Measurements from ENCODE around the gene HDGFL3.
A peak's percentile ranks its signal among the peaks of the same experiment; 100 is the strongest.

Gene HDGFL3

DNA sequence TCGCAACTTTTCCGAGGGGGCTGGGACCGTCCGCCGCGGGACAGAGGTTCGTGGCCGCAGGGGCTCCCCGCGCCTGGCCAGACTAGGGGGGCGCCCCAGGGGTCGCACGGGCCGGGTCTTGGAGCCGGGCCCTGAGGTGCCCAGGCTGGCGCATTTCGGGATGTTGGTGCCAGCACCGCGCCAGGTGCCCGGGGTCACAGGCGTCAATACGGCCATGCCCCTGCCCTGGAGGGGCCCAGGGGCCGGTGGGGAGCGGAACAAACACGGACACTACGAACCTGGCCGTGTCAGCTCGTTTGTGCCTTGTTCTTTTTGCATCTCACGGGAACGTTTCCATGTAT is 99.8 kb downstream of the HDGFL3 start:
- H3K4me3 ChIP-seq (ENCODE audit: low read depth, low read length) = peak overlapping the region; percentile 44
- no peaks in the 10 kb centered on the region for H3K27me3 ChIP-seq (ENCODE audit: insufficient read depth, low read depth, severe bottlenecking)
- TF ChIP-seq, protein P1, sequence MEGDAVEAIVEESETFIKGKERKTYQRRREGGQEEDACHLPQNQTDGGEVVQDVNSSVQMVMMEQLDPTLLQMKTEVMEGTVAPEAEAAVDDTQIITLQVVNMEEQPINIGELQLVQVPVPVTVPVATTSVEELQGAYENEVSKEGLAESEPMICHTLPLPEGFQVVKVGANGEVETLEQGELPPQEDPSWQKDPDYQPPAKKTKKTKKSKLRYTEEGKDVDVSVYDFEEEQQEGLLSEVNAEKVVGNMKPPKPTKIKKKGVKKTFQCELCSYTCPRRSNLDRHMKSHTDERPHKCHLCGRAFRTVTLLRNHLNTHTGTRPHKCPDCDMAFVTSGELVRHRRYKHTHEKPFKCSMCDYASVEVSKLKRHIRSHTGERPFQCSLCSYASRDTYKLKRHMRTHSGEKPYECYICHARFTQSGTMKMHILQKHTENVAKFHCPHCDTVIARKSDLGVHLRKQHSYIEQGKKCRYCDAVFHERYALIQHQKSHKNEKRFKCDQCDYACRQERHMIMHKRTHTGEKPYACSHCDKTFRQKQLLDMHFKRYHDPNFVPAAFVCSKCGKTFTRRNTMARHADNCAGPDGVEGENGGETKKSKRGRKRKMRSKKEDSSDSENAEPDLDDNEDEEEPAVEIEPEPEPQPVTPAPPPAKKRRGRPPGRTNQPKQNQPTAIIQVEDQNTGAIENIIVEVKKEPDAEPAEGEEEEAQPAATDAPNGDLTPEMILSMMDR (IDR thresholded peaks at IDR 0.05; ENCODE audit: low read depth, low read length) = no peak

DNA sequence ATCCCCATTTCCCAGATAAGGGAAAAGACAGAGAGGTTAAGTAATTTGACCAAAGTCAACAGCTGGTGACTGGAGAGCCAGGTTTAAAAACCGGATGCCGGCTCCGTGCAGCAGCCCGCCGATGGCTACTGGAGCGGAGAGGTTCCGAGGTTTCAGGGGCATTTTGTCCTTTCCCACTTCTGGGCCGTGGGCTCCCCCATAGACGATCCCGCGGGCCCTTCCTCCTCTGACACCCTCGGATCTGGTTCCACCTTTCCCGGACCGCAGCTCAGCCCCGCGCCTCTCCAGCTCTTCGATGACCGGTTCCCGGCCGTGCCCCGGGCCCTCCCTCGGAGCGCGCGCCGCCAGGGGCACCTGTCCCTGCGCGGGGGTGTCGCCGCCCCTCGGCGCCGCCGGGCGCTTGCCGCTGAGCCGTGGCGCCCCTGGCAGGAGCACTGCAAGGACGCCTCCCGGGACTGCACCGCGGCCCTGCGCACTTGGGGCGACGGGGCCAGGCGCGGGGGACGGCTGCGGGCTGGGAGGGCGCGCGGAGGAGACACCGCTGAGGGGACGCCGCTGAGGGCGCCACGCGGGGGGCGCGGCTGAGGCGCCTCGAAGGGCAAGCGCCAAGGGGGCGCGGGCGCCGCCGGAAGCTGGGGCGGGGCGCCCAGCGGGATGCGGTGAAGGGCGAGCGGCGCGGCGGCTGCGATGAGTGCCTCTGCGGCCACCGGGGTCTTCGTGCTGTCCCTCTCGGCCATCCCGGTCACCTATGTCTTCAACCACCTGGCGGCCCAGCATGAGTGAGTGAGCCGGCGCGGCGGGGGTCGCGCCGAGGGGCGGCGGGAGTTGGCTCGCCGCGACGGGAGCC is 100.4 kb downstream of the HDGFL3 start, which contains the start of gene TM6SF1:
Gene TM6SF1 (plus strand): TSS at position 652 of the 847 bp plus-strand sequence. CDS start 36 bp downstream, at position 688.
- Histone ChIP-seq H3K36me3 (no peaks in the 10 kb centered on the region), H3K4me3 (ENCODE audit: low read depth, low read length) (peak within 1 kb of the TSS; percentile 44), H3K27ac (peak within 1 kb of the TSS; percentile 10; the same call in 1 of the 2 replicates), H3K9me3 (ENCODE audit: severe bottlenecking) (no peaks in the 10 kb centered on the region), H3K27me3 (ENCODE audit: insufficient read depth, low read depth, severe bottlenecking) (no peaks in the 10 kb centered on the region)
- peak; percentile 44 for DNase-seq
- TF ChIP-seq, protein P1 (IDR thresholded peaks at IDR 0.05; ENCODE audit: low read depth, low read length) = no peak

More for the DNA sequence above, 99.8 kb downstream of the HDGFL3 start:
- Histone ChIP-seq H3K36me3 (no peaks in the 10 kb centered on the region), H3K27ac (no peak overlapping the region; the same call in 1 of the 2 replicates), H3K9me3 (ENCODE audit: severe bottlenecking) (no peaks in the 10 kb centered on the region)
- DNase-seq = no peak

DNA sequence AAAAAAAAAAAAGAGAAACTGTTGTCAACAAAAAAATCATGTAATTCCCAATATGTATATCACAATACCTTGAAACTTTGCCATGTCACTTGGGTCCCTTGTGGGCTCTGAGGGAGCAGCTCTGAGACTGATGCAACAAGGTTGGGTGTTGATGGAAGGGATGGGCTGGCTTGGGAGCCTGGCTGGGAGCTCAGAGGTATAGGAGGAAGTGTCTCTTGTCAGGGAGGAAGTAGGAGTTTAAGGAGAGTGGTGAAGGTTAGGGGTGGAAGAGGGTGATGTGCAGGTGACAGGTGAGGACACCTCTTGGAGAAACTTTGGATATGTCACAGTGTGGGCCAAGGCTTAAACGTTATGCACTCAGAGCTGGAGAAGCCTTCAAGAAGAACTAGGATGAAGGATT is 102.2 kb downstream of the HDGFL3 start:
- no peak overlapping the region for H3K4me3 ChIP-seq (ENCODE audit: low read depth, low read length)
- H3K36me3 ChIP-seq = no peaks in the 10 kb centered on the region
- TF ChIP-seq, protein P1 (IDR thresholded peaks at IDR 0.05; ENCODE audit: low read depth, low read length) = no peak
- H3K27ac ChIP-seq = no peak overlapping the region
- no peak for DNase-seq
- no peaks in the 10 kb centered on the region for H3K9me3 ChIP-seq (ENCODE audit: severe bottlenecking)
- H3K27me3 ChIP-seq (ENCODE audit: insufficient read depth, low read depth, severe bottlenecking) = no peaks in the 10 kb centered on the region

GRCh38 chr15:83104141-83104540 is 103.5 kb downstream of the HDGFL3 start:
- H3K4me3 ChIP-seq (ENCODE audit: low read depth, low read length) = no peak overlapping the region
- no peaks in the 10 kb centered on the region for H3K27me3 ChIP-seq (ENCODE audit: insufficient read depth, low read depth, severe bottlenecking)
- TF ChIP-seq, protein P1 (IDR thresholded peaks at IDR 0.05; ENCODE audit: low read depth, low read length) = no peak
- no peaks in the 10 kb centered on the region for H3K36me3 ChIP-seq
- no peaks in the 10 kb centered on the region for H3K9me3 ChIP-seq (ENCODE audit: severe bottlenecking)
- H3K27ac ChIP-seq = no peak overlapping the region
- no peak for DNase-seq

- TF ChIP-seq, protein P1 (IDR thresholded peaks at IDR 0.05; ENCODE audit: low read depth, low read length) = no peak
- Histone ChIP-seq H3K27ac (no peak overlapping the region), H3K27me3 (ENCODE audit: insufficient read depth, low read depth, severe bottlenecking) (no peaks in the 10 kb centered on the region), H3K4me3 (ENCODE audit: low read depth, low read length) (no peak overlapping the region), H3K36me3 (no peaks in the 10 kb centered on the region), H3K9me3 (ENCODE audit: severe bottlenecking) (peaks cover 2% of the 10 kb centered on the region)
- no peak for DNase-seq
These were observed 105.3 kb downstream of the HDGFL3 start for GRCh38 chr15:83102346-83102745.

Data from WERI-Rb-1 (cell line).